Mucosa of descending colon (tissue), 3 donors: ENCODE measurements around the gene SYT17. TPM values are rescaled to one million over a fixed set of nuclear protein-coding genes. Genes with fewer than 3 reads are reported as not detected.

ENCODE experiments used
- ATAC-seq: fragments of 200-7000 bp; cut with Tn5 transposase; one replicate; pipeline ENCODE4 v1.9.1; 2020; ENCODE audit warnings: mild to moderate bottlenecking, moderate library complexity
- DNase-seq, 3 donors: peaks; one replicate each; pipeline ENCODE4 v3.0.0-alpha.2; 2020
- H3K36me3 ChIP-seq: fragments of 200-600 bp; one replicate; pipeline ENCODE4 v1.8.0; 2021; ENCODE audit warnings: low read depth, mild to moderate bottlenecking
- H3K4me1 ChIP-seq: fragments of 200-600 bp; one replicate; pipeline ENCODE4 v1.8.0; 2021; ENCODE audit warnings: low read depth, mild to moderate bottlenecking
- H3K4me3 ChIP-seq: fragments of 200-600 bp; one replicate; pipeline ENCODE4 v1.8.0; 2021; ENCODE audit warnings: mild to moderate bottlenecking
- H3K9me3 ChIP-seq: fragments of 200-600 bp; one replicate; pipeline ENCODE4 v1.8.0; 2021; ENCODE audit warnings: mild to moderate bottlenecking
- CTCF ChIP-seq: fragments of 200-600 bp; IDR thresholded peaks from one replicate; pipeline ENCODE4 v1.8.0; 2022; ENCODE audit warnings: antibody characterized with exemption, mild to moderate bottlenecking
- intact Hi-C, 2 donors: fragments of 100-400 bp; cut with DNase I in 1 of 2; cut with micrococcal nuclease in 1 of 2; formaldehyde crosslinking; loops; one replicate each; pipeline versions ENCODE4 v1.11.0 to v1.11.1; 2022; cut with DNase I, micrococcal nuclease
- total RNA-seq, 3 donors: library from RNA; stranded (reverse); fragmentation: NEBNext Ultra II Directional in 2 of 3; extraction: Animal tissue kit (Norgen Biotek cat#: 25700) in 2 of 3; gene quantifications; one replicate each; pipeline versions ENCODE4 v1.2.1 to v1.2.4, GENCODE V29; 2021 to 2023
- donor health status: DM: no; HTN: no; CAD: no; lungs with moderate emphysema.
- donor health status: DM: no; HTN: no; CAD: no.
- donor health status: DM: no; HTN: yes; CAD: no.

Gene SYT17
- total RNA-seq, 3 donors from 2014 or later, result 4.9 to 13.3 (median 5.9) TPM

- Histone ChIP-seq H3K4me1 (no peaks in the 10 kb centered on the region), H3K36me3 (no peaks in the 10 kb centered on the region), H3K4me3 (no peak overlapping the region), H3K9me3 (no peaks in the 10 kb centered on the region)
- intact Hi-C loops, result no loop called here
- TF ChIP-seq CTCF, result no peak
- ATAC-seq (no peak), DNase-seq (no peak)
Observed at GRCh38 chr16:19286827-19287226, 118.8 kb downstream of the SYT17 start.

GRCh38 chr16:19287241-19287640 lies 119.2 kb downstream of the SYT17 start:
- ATAC-seq, result no peak
- TF ChIP-seq CTCF, result no peak
- Histone ChIP-seq H3K4me1 (no peaks in the 10 kb centered on the region), H3K36me3 (no peaks in the 10 kb centered on the region), H3K9me3 (no peaks in the 10 kb centered on the region), H3K4me3 (no peak overlapping the region)
- intact Hi-C loops, result no loop called here
- DNase-seq, result no peak

GRCh38 chr16:19288872-19289799 lies 121.1 kb downstream of the SYT17 start:
- no peaks in the 10 kb centered on the region for H3K9me3 ChIP-seq
- no peak for ATAC-seq
- intact Hi-C loops, result no loop called here

GRCh38 chr16:19289811-19290485 lies 121.9 kb downstream of the SYT17 start:
- ATAC-seq (no peak), DNase-seq (no peak)
- Histone ChIP-seq H3K4me1 (no peaks in the 10 kb centered on the region), H3K4me3 (no peak overlapping the region), H3K36me3 (no peaks in the 10 kb centered on the region), H3K9me3 (no peaks in the 10 kb centered on the region)
- intact Hi-C loops, result no loop called here
- TF ChIP-seq CTCF, result no peak

More at GRCh38 chr16:19288872-19289799, 121.1 kb downstream of the SYT17 start:
- Histone ChIP-seq H3K4me3 (no peak overlapping the region), H3K36me3 (no peaks in the 10 kb centered on the region), H3K4me1 (no peaks in the 10 kb centered on the region)
- TF ChIP-seq CTCF, result no peak
- DNase-seq, result no peak

- no peak for DNase-seq
- no peaks in the 10 kb centered on the region for H3K4me1 ChIP-seq
- ATAC-seq, result no peak
- H3K36me3 ChIP-seq, result no peaks in the 10 kb centered on the region
- TF ChIP-seq CTCF, result no peak
- no peak overlapping the region for H3K4me3 ChIP-seq
- H3K9me3 ChIP-seq, result no peaks in the 10 kb centered on the region
- intact Hi-C loops, result no loop called here
Observed at GRCh38 chr16:19290860-19291259, 122.8 kb downstream of the SYT17 start.
